ENCODE results near the gene PGA3. TPM values are rescaled to one million over a fixed set of nuclear protein-coding genes. Genes with fewer than 3 reads are reported as not detected.

Gene PGA3
- total and polyA plus RNA-seq, 2 of the 8 experiments (the other 6 are each of a cell fraction or from before 2014, with no cell fraction given), result not detected

- TF ChIP-seq CHD7 (IDR thresholded peaks at IDR 0.05; ENCODE audit: insufficient replicate concordance, low read length) (no peak), RNF2 (IDR thresholded peaks at IDR 0.05; ENCODE audit: borderline replicate concordance, low read depth, low read length, missing control alignments, poor library complexity, severe bottlenecking) (no peak), CTCF (IDR thresholded peaks at IDR 0.05; ENCODE audit: control extremely low read depth in 1 of 3, insufficient read depth in 1 of 3, low read depth in 1 of 3, low read length in 3 of 3) (no peak), KDM1A (IDR thresholded peaks at IDR 0.05; ENCODE audit: borderline replicate concordance, low read length) (no peak), CTBP2 (IDR thresholded peaks at IDR 0.05; ENCODE audit: borderline replicate concordance, insufficient read depth, insufficient read length, low read length) (no peak), BCL11A (IDR thresholded peaks at IDR 0.05; ENCODE audit: low read depth in 2 of 2, low read length in 2 of 2) (no peak), CBX8 (IDR thresholded peaks at IDR 0.05; ENCODE audit: borderline replicate concordance, low read depth, low read length) (no peak), SP4 (IDR thresholded peaks at IDR 0.05; ENCODE audit: low read length) (no peak)
These were observed 9.7 kb upstream of the PGA3 start (continued) for GRCh38 chr11:61193596-61193995.

All from H1 (cell line).